ENCODE results near the gene AMER3. TPM values are rescaled to one million over a fixed set of nuclear protein-coding genes. Genes with fewer than 3 reads are reported as not detected.

Gene AMER3
- total and polyA plus RNA-seq, 2 experiments from 2014 or later: 0.05 to 0.49 TPM

- no peak overlapping the region for H3K4me2 ChIP-seq
- Mint-ChIP-seq H3K36me3 (ENCODE audit: low read depth) (no peaks in the 10 kb centered on the region), H3K4me1 (peaks cover 10% of the 10 kb centered on the region; the same call in 2 of the 3 replicates), H3K9me3 (no peaks in the 10 kb centered on the region), H3K27ac (no peak overlapping the region), H3K4me3 (no peak overlapping the region), H3K27me3 (ENCODE audit: insufficient read depth, low read depth, poor library complexity) (peaks cover 10% of the 10 kb centered on the region)
- H3K4me1 ChIP-seq (ENCODE audit: insufficient read depth): no peaks in the 10 kb centered on the region
- no peaks in the 10 kb centered on the region for H4K20me1 ChIP-seq (replicated peaks; ENCODE audit: insufficient read depth)
- DNase-seq (ENCODE audit: low spot score) (no peak), ATAC-seq (peak; percentile 25; the same call in 1 of the 3 replicates)
- H3F3A ChIP-seq (replicated peaks; ENCODE audit: low read depth): no peaks in the 10 kb centered on the region
- H3K27ac ChIP-seq (ENCODE audit: low read depth): no peak overlapping the region
- no peak overlapping the region for H3K4me3 ChIP-seq
- H3K79me2 ChIP-seq (replicated peaks; ENCODE audit: insufficient read depth): no peaks in the 10 kb centered on the region
- no peak overlapping the region for H2AFZ ChIP-seq
- H3K27me3 ChIP-seq (ENCODE audit: insufficient read depth): no peaks in the 10 kb centered on the region
- no peaks in the 10 kb centered on the region for H3K36me3 ChIP-seq (ENCODE audit: insufficient read depth)
- no peaks in the 10 kb centered on the region for H3K9me2 ChIP-seq (ENCODE audit: insufficient read depth)
- no peak for TF ChIP-seq REST (IDR thresholded peaks at IDR 0.05; ENCODE audit: unreplicated experiment)
- TF ChIP-seq EZH2phosphoT487 (IDR thresholded peaks at IDR 0.05; ENCODE audit: unreplicated experiment): no peak
- TF ChIP-seq STAT1 (IDR thresholded peaks at IDR 0.05; ENCODE audit: unreplicated experiment): no peak
- no peak for TF ChIP-seq CTCF (conservative IDR thresholded peaks at IDR 0.05; ENCODE audit: low read depth in 2 of 2)
- no peak for TF ChIP-seq NANOG (IDR thresholded peaks at IDR 0.05; ENCODE audit: borderline replicate concordance)
- TF ChIP-seq ZNF462 (CRISPR knock-in tag; IDR thresholded peaks at IDR 0.05): no peak
- no peak for TF ChIP-seq JUNB (IDR thresholded peaks at IDR 0.05; ENCODE audit: unreplicated experiment)
- TF ChIP-seq ZNF331 (CRISPR knock-in tag; IDR thresholded peaks at IDR 0.05; ENCODE audit: low read depth): no peak
- no peak for TF ChIP-seq ZNF114 (CRISPR knock-in tag; IDR thresholded peaks at IDR 0.05)
- TF ChIP-seq POLR2AphosphoS5 (IDR thresholded peaks at IDR 0.05; ENCODE audit: low read depth): no peak
- TF ChIP-seq EZH2 (IDR thresholded peaks at IDR 0.05; ENCODE audit: low read depth, unreplicated experiment): no peak
- no peak for TF ChIP-seq ETS1 (IDR thresholded peaks at IDR 0.05)
- TF ChIP-seq CREB1 (CRISPR knock-in tag; IDR thresholded peaks at IDR 0.05; ENCODE audit: low read depth): no peak
Measured at GRCh38 chr2:130737592-130737991, 17.7 kb upstream of the AMER3 start.
